Activated naive CD8-positive, alpha-beta T cell treated with anti-CD3 and anti-CD28 coated beads for 36 hours (primary cell): Measurements from ENCODE around the gene FRMD4B. TPM values are rescaled to one million over a fixed set of nuclear protein-coding genes. Genes with fewer than 3 reads are reported as not detected.

Experiments
- DNase-seq: peaks from one replicate; pipeline ENCODE4 v3.0.0; 2021
- H3K27ac Mint-ChIP-seq: one replicate; pipeline ENCODE4 v1.8.0; 2022; ENCODE audit warnings: mild to moderate bottlenecking, moderate library complexity, mixed read lengths
- H3K27me3 Mint-ChIP-seq: one replicate; pipeline ENCODE4 v1.8.0; 2022; ENCODE audit warnings: mild to moderate bottlenecking, mixed read lengths
- H3K36me3 Mint-ChIP-seq: one replicate; pipeline ENCODE4 v1.8.0; 2021; ENCODE audit warnings: mild to moderate bottlenecking, mixed read lengths
- H3K4me1 Mint-ChIP-seq: one replicate; pipeline ENCODE4 v1.8.0; 2021; ENCODE audit warnings: mixed read lengths
- H3K4me3 Mint-ChIP-seq: one replicate; pipeline ENCODE4 v1.8.0; 2022; ENCODE audit warnings: mild to moderate bottlenecking, moderate library complexity, mixed read lengths
- H3K9me3 Mint-ChIP-seq: one replicate; pipeline ENCODE4 v1.8.0; 2022; ENCODE audit warnings: mixed read lengths
- total RNA-seq, 2 experiments: library from RNA; stranded (reverse); gene quantifications; one replicate each; pipeline ENCODE4 v1.2.3, GENCODE V29; 2021

FRMD4B gene
- total RNA-seq, 2 experiments from 2014 or later = 6.1 to 7.1 TPM

- H3K9me3 Mint-ChIP-seq = no peaks in the 10 kb centered on the region
- H3K36me3 Mint-ChIP-seq = no peaks in the 10 kb centered on the region
- no peak overlapping the region for H3K27ac Mint-ChIP-seq
- H3K4me3 Mint-ChIP-seq = no peak overlapping the region
- no peaks in the 10 kb centered on the region for H3K27me3 Mint-ChIP-seq
- DNase-seq = no peak
- H3K4me1 Mint-ChIP-seq = no peaks in the 10 kb centered on the region
Observed at GRCh38 chr3:69411346-69411745, 25.5 kb upstream of the FRMD4B start.

GRCh38 chr3:69410301-69410700 lies 24.4 kb upstream of the FRMD4B start:
- Mint-ChIP-seq H3K4me1 (no peaks in the 10 kb centered on the region), H3K9me3 (peaks cover under 1% of the 10 kb centered on the region), H3K36me3 (no peaks in the 10 kb centered on the region)

GRCh38 chr3:69409831-69410230 lies 23.9 kb upstream of the FRMD4B start:
- no peak for DNase-seq
- H3K4me3 Mint-ChIP-seq = no peak overlapping the region
- no peak overlapping the region for H3K27ac Mint-ChIP-seq
- H3K9me3 Mint-ChIP-seq = peaks cover 4% of the 10 kb centered on the region
- no peaks in the 10 kb centered on the region for H3K36me3 Mint-ChIP-seq
- no peaks in the 10 kb centered on the region for H3K4me1 Mint-ChIP-seq
- peaks cover 3% of the 10 kb centered on the region for H3K27me3 Mint-ChIP-seq

More at GRCh38 chr3:69410301-69410700, 24.4 kb upstream of the FRMD4B start:
- peak; percentile 53 for DNase-seq
- Mint-ChIP-seq H3K27ac (no peak overlapping the region), H3K27me3 (no peaks in the 10 kb centered on the region), H3K4me3 (no peak overlapping the region)

- Mint-ChIP-seq H3K9me3 (peaks cover 6% of the 10 kb centered on the region), H3K4me1 (no peaks in the 10 kb centered on the region), H3K27ac (no peak overlapping the region), H3K36me3 (no peaks in the 10 kb centered on the region), H3K27me3 (peaks cover 3% of the 10 kb centered on the region), H3K4me3 (no peak overlapping the region)
- no peak for DNase-seq
Observed at GRCh38 chr3:69409011-69409410, 23.1 kb upstream of the FRMD4B start.

GRCh38 chr3:69408542-69408941 lies 22.7 kb upstream of the FRMD4B start:
- no peak for DNase-seq
- H3K9me3 Mint-ChIP-seq = peaks cover 6% of the 10 kb centered on the region
- H3K27ac Mint-ChIP-seq = no peak overlapping the region
- H3K4me1 Mint-ChIP-seq = no peaks in the 10 kb centered on the region
- no peaks in the 10 kb centered on the region for H3K36me3 Mint-ChIP-seq
- H3K27me3 Mint-ChIP-seq = peaks cover 3% of the 10 kb centered on the region
- H3K4me3 Mint-ChIP-seq = no peak overlapping the region

GRCh38 chr3:69407908-69408307 lies 22.0 kb upstream of the FRMD4B start:
- peaks cover 3% of the 10 kb centered on the region for H3K27me3 Mint-ChIP-seq
- peaks cover 6% of the 10 kb centered on the region for H3K9me3 Mint-ChIP-seq
- no peaks in the 10 kb centered on the region for H3K36me3 Mint-ChIP-seq
- H3K27ac Mint-ChIP-seq = no peak overlapping the region
- H3K4me1 Mint-ChIP-seq = no peaks in the 10 kb centered on the region
- no peak overlapping the region for H3K4me3 Mint-ChIP-seq
- DNase-seq = no peak

GRCh38 chr3:69406163-69406562 lies 20.3 kb upstream of the FRMD4B start:
- no peaks in the 10 kb centered on the region for H3K4me1 Mint-ChIP-seq
- H3K9me3 Mint-ChIP-seq = peaks cover 6% of the 10 kb centered on the region
- peaks cover 3% of the 10 kb centered on the region for H3K27me3 Mint-ChIP-seq
- no peaks in the 10 kb centered on the region for H3K36me3 Mint-ChIP-seq
- H3K4me3 Mint-ChIP-seq = no peak overlapping the region
- H3K27ac Mint-ChIP-seq = no peak overlapping the region
- no peak for DNase-seq

- Mint-ChIP-seq H3K27me3 (peaks cover 3% of the 10 kb centered on the region), H3K4me1 (no peaks in the 10 kb centered on the region), H3K9me3 (peaks cover 6% of the 10 kb centered on the region), H3K36me3 (no peaks in the 10 kb centered on the region), H3K27ac (no peak overlapping the region), H3K4me3 (no peak overlapping the region)
- DNase-seq = no peak
Observed at GRCh38 chr3:69405067-69405466, 19.2 kb upstream of the FRMD4B start.

GRCh38 chr3:69403454-69403853 lies 17.6 kb upstream of the FRMD4B start:
- no peak overlapping the region for H3K27ac Mint-ChIP-seq
- no peaks in the 10 kb centered on the region for H3K4me1 Mint-ChIP-seq
- H3K36me3 Mint-ChIP-seq = no peaks in the 10 kb centered on the region
- H3K27me3 Mint-ChIP-seq = peaks cover 3% of the 10 kb centered on the region
- H3K4me3 Mint-ChIP-seq = no peak overlapping the region
- no peak for DNase-seq
- H3K9me3 Mint-ChIP-seq = peaks cover 6% of the 10 kb centered on the region

GRCh38 chr3:69400683-69401082 lies 14.8 kb upstream of the FRMD4B start:
- DNase-seq = no peak
- Mint-ChIP-seq H3K4me3 (no peak overlapping the region), H3K27me3 (peaks cover 10% of the 10 kb centered on the region), H3K27ac (no peak overlapping the region), H3K4me1 (no peaks in the 10 kb centered on the region), H3K36me3 (no peaks in the 10 kb centered on the region), H3K9me3 (peaks cover 7% of the 10 kb centered on the region)

- Mint-ChIP-seq H3K36me3 (no peaks in the 10 kb centered on the region), H3K4me3 (no peak overlapping the region), H3K27me3 (peaks cover 41% of the 10 kb centered on the region), H3K4me1 (no peaks in the 10 kb centered on the region), H3K9me3 (peaks cover 2% of the 10 kb centered on the region), H3K27ac (no peak overlapping the region)
- DNase-seq = no peak
Observed at GRCh38 chr3:69392850-69393249, 7.0 kb upstream of the FRMD4B start.

- Mint-ChIP-seq H3K9me3 (peaks cover 2% of the 10 kb centered on the region), H3K27ac (no peak overlapping the region), H3K4me1 (no peaks in the 10 kb centered on the region), H3K4me3 (no peak overlapping the region), H3K27me3 (peaks cover 44% of the 10 kb centered on the region), H3K36me3 (no peaks in the 10 kb centered on the region)
- DNase-seq = no peak
Observed at GRCh38 chr3:69392415-69392814, 6.5 kb upstream of the FRMD4B start.

- Mint-ChIP-seq H3K9me3 (peaks cover 1% of the 10 kb centered on the region), H3K27me3 (peaks cover 48% of the 10 kb centered on the region), H3K4me3 (no peak overlapping the region), H3K27ac (no peak overlapping the region), H3K4me1 (peaks cover under 1% of the 10 kb centered on the region), H3K36me3 (no peaks in the 10 kb centered on the region)
- DNase-seq = no peak
Observed at GRCh38 chr3:69391554-69391953, 5.7 kb upstream of the FRMD4B start.

- H3K36me3 Mint-ChIP-seq = no peaks in the 10 kb centered on the region
- peaks cover 54% of the 10 kb centered on the region for H3K27me3 Mint-ChIP-seq
- H3K4me3 Mint-ChIP-seq = no peak overlapping the region
- H3K9me3 Mint-ChIP-seq = peaks cover 1% of the 10 kb centered on the region
- DNase-seq = no peak
- peaks cover 4% of the 10 kb centered on the region for H3K4me1 Mint-ChIP-seq
- H3K27ac Mint-ChIP-seq = no peak overlapping the region
Observed at GRCh38 chr3:69390771-69391170, 4.9 kb upstream of the FRMD4B start.

- no peak overlapping the region for H3K4me3 Mint-ChIP-seq
- peaks cover 62% of the 10 kb centered on the region for H3K27me3 Mint-ChIP-seq
- no peaks in the 10 kb centered on the region for H3K36me3 Mint-ChIP-seq
- H3K27ac Mint-ChIP-seq = no peak overlapping the region
- DNase-seq = no peak
- H3K9me3 Mint-ChIP-seq = no peaks in the 10 kb centered on the region
- H3K4me1 Mint-ChIP-seq = peaks cover 4% of the 10 kb centered on the region
Observed at GRCh38 chr3:69389520-69390248, 3.8 kb upstream of the FRMD4B start.

- Mint-ChIP-seq H3K27ac (no peak overlapping the region), H3K36me3 (no peaks in the 10 kb centered on the region), H3K9me3 (no peaks in the 10 kb centered on the region), H3K4me1 (peaks cover 4% of the 10 kb centered on the region), H3K27me3 (peaks cover 76% of the 10 kb centered on the region), H3K4me3 (no peak overlapping the region)
- DNase-seq = no peak
Observed at GRCh38 chr3:69388241-69388640, 2.4 kb upstream of the FRMD4B start.
